Thoracic aorta (tissue), 2 donors: ENCODE results near the gene PCBP3. TPM values are rescaled to one million over a fixed set of nuclear protein-coding genes. Genes with fewer than 3 reads are reported as not detected.

Experiments
- ATAC-seq: fragments of 150-250 bp; one replicate; pipeline ENCODE4 v1.8.0; 2017; ENCODE audit warnings: low read depth; ENCODE audit not compliant: insufficient number of reproducible peaks, low FRiP score
- DNase-seq: peaks from one replicate; pipeline ENCODE4 v3.0.0-alpha.2; 2020; ENCODE audit warnings: low spot score
- H3K27ac ChIP-seq, 2 donors: fragments of 200-600 bp; sonication (generic); 1 replicate in 1 of 2; 2 replicates in 1 of 2; pipeline ENCODE4 v1.5.1; 2016; ENCODE audit warnings: mild to moderate bottlenecking in 2 of 2, moderate library complexity in 2 of 2
- H3K27me3 ChIP-seq: fragments of 200-600 bp; sonication (generic); replicated peaks from 2 replicates; pipeline ENCODE4 v1.6.0; 2016; ENCODE audit warnings: mild to moderate bottlenecking; ENCODE audit not compliant: insufficient read depth
- H3K36me3 ChIP-seq: fragments of 200-600 bp; sonication (generic); one replicate; pipeline ENCODE4 v1.5.1; 2016
- H3K4me1 ChIP-seq, 2 donors: fragments of 200-600 bp; sonication (generic); 1 replicate in 1 of 2; 2 replicates in 1 of 2; pipeline versions ENCODE4 v1.5.1 to v1.6.0; 2016; ENCODE audit warnings: low read depth in 2 of 2, mild to moderate bottlenecking in 1 of 2; ENCODE audit not compliant: control insufficient read depth in 1 of 2
- H3K4me3 ChIP-seq: fragments of 200-600 bp; sonication (generic); 2 replicates; pipeline ENCODE4 v1.5.1; 2016; ENCODE audit warnings: mild to moderate bottlenecking
- H3K9me3 ChIP-seq: fragments of 200-600 bp; sonication (generic); 2 replicates; pipeline ENCODE4 v1.5.1; 2016
- CTCF ChIP-seq: fragments of 200-600 bp; sonication (generic); IDR thresholded peaks from one replicate; pipeline ENCODE4 v1.5.1; 2019; ENCODE audit warnings: antibody characterized with exemption
- total RNA-seq, 2 donors: library from RNA; depleted of rRNA; stranded (reverse); fragments of >200 nt; gene quantifications; one replicate each; pipeline versions ENCODE4 v1.1.0 to v1.2.3, GENCODE V29; 2016

PCBP3 gene
- total RNA-seq, 2 donors from 2014 or later: 4.5 to 28.4 TPM

GRCh38 chr21:45912611-45913417, 269.3 kb downstream of the PCBP3 start:
- H3K4me3 ChIP-seq: no peak overlapping the region
- no peak for DNase-seq
- no peak for ATAC-seq
- no peak overlapping the region for H3K27ac ChIP-seq
- no peak for TF ChIP-seq CTCF
- H3K9me3 ChIP-seq: no peaks in the 10 kb centered on the region
- H3K36me3 ChIP-seq: no peaks in the 10 kb centered on the region
- H3K27me3 ChIP-seq: no peaks in the 10 kb centered on the region
- peaks cover 0 to 7% of the 10 kb centered on the region in 2 donors for H3K4me1 ChIP-seq

GRCh38 chr21:45913418-45913765, 269.9 kb downstream of the PCBP3 start:
- no peak for ATAC-seq
- Histone ChIP-seq H3K36me3 (no peaks in the 10 kb centered on the region), H3K27me3 (no peaks in the 10 kb centered on the region), H3K27ac (no peak overlapping the region), H3K4me3 (no peak overlapping the region), H3K9me3 (no peaks in the 10 kb centered on the region), H3K4me1 (peaks cover 0 to 2% of the 10 kb centered on the region in 2 donors)
- DNase-seq: no peak
- no peak for TF ChIP-seq CTCF

GRCh38 chr21:45913886-45914285, 270.4 kb downstream of the PCBP3 start:
- no peak for DNase-seq
- TF ChIP-seq CTCF: no peak

GRCh38 chr21:45914321-45914845, 270.9 kb downstream of the PCBP3 start:
- Histone ChIP-seq H3K36me3 (no peaks in the 10 kb centered on the region), H3K4me1 (no peaks in the 10 kb centered on the region), H3K27ac (no peak overlapping the region), H3K9me3 (no peaks in the 10 kb centered on the region), H3K4me3 (no peak overlapping the region), H3K27me3 (no peaks in the 10 kb centered on the region)
- TF ChIP-seq CTCF: no peak
- DNase-seq (no peak), ATAC-seq (no peak)

More at GRCh38 chr21:45913886-45914285, 270.4 kb downstream of the PCBP3 start:
- H3K4me1 ChIP-seq: no peaks in the 10 kb centered on the region
- no peaks in the 10 kb centered on the region for H3K27me3 ChIP-seq
- ATAC-seq: no peak
- no peak overlapping the region for H3K4me3 ChIP-seq
- no peaks in the 10 kb centered on the region for H3K36me3 ChIP-seq
- H3K9me3 ChIP-seq: no peaks in the 10 kb centered on the region
- no peak overlapping the region for H3K27ac ChIP-seq

GRCh38 chr21:45916011-45916840, 272.7 kb downstream of the PCBP3 start:
- ATAC-seq (no peak), DNase-seq (no peak)
- no peak for TF ChIP-seq CTCF
- Histone ChIP-seq H3K27me3 (no peaks in the 10 kb centered on the region), H3K9me3 (no peaks in the 10 kb centered on the region), H3K36me3 (no peaks in the 10 kb centered on the region), H3K27ac (no peak overlapping the region), H3K4me3 (no peak overlapping the region), H3K4me1 (no peaks in the 10 kb centered on the region)
